ENCODE data around the gene MBD6.

Gene MBD6

DNA sequence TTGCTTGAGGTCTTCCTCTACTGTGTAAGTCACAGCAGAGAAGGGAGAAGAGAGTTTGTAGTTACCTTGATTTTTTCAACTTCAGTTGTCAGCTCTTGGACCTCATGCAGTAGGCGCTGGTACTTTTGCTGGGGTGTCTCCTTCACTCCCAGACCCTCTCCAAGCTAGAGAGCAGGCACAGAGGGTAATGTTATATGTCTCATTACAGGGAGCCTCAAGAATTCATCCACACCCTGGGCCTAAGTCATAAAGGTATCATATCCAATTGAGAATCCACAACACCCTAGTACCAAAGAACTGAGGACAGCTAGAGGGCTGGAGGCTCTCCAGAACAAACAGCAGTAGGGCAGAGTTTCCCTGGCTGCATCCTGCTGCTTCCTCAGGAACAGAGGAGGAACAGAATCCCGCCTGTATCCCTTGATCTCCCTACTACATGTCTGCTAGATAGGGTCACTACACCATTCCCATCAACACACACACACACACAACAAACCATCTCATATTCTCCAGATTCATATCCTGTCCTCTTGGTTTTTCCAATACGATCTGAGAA, 12.4 kb downstream of the MBD6 start:
- no peak overlapping the region for H3K4me3 ChIP-seq (ENCODE audit: low read depth, low read length)
- H4K12ac ChIP-seq (ENCODE audit: low read depth, low read length): no peak overlapping the region
- H4K8ac ChIP-seq (ENCODE audit: low read depth, low read length): no peak overlapping the region
- no CpG with 5 or more reads among the region's 3 CpGs for WGBS (ENCODE audit: extremely low coverage, insufficient coverage, insufficient read length)
- no peak for DNase-seq
- H3K36me3 ChIP-seq (ENCODE audit: control insufficient read depth in 1 of 2, insufficient read depth in 2 of 2, low read length in 2 of 2): peaks cover 46 to 70% of the 10 kb centered on the region in 2 experiments
- no peak overlapping the region for H3K4ac ChIP-seq (ENCODE audit: low read depth, low read length)
- H2BK5ac ChIP-seq (ENCODE audit: low read depth, low read length, poor library complexity): no peak overlapping the region
- H4K91ac ChIP-seq (ENCODE audit: low read depth, low read length): no peak overlapping the region
- H3K79me1 ChIP-seq (ENCODE audit: low read length): no peaks in the 10 kb centered on the region
- no peaks in the 10 kb centered on the region for H3K9me3 ChIP-seq (ENCODE audit: insufficient read depth, low read depth, low read length)
- H2BK120ac ChIP-seq (ENCODE audit: insufficient read depth, low read length, poor library complexity): no peak overlapping the region
- no peak overlapping the region for H2AFZ ChIP-seq (ENCODE audit: insufficient read depth, low read length, poor library complexity)
- H3K79me2 ChIP-seq (ENCODE audit: control insufficient read depth, insufficient read depth, low read length, poor library complexity): no peaks in the 10 kb centered on the region
- no peak overlapping the region for H3K27ac ChIP-seq (ENCODE audit: low read depth, low read length)
- H2BK12ac ChIP-seq (ENCODE audit: low read length): no peak overlapping the region
- no peak overlapping the region for H3K18ac ChIP-seq (ENCODE audit: low read length)
- H3K4me1 ChIP-seq (ENCODE audit: control insufficient read depth in 1 of 2, insufficient read depth in 2 of 2, low read length in 2 of 2): peaks cover 0 to 3% of the 10 kb centered on the region in 2 experiments
- H2AK5ac ChIP-seq (ENCODE audit: low read length): no peak overlapping the region
- H3K4me2 ChIP-seq (ENCODE audit: low read length): no peak overlapping the region
- H3K23ac ChIP-seq (ENCODE audit: low read length): no peak overlapping the region
- H3K9ac ChIP-seq (ENCODE audit: low read length): no peak overlapping the region
- H3K27me3 ChIP-seq (ENCODE audit: insufficient read depth, low read length): no peaks in the 10 kb centered on the region
- no peak overlapping the region for H3K14ac ChIP-seq (ENCODE audit: low read length)

DNA sequence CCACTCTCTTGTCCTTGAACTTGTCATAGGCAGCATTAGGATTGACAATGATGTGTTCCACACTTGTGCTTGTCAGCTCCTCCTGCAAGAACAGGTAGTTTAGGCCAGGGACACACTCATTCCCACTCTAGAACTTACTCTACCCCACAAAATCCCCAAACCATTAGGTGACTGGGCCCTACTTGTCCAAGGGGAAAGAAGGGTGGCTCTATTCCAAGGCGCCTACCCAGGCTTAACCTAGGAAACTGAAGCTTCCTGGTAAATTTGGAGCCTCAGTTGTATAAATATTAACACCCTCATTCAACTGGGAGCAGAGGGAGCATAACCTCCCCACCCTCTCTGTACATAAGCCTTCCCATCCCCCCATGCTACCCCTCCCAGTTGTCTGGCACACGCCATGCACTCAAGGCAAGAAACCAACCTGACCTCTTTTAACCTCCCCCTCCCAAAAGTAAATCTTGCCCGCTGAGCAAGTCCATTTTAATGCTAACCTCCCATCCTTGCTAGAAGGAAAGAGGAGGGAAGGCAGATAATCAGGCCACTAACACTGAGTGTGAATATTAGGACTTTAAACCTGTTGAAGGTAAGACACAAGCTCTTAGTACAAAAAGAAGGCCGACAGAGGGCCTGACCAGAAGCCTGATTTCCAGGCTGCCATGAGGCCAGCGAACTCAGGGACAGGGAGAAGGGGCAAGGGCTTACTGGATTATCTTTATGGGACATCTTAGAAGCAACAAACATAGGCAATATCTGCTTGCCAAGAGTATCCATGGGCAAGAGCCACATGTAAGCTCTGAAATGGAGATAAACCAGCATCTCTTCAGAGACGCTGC, 13.4 kb downstream of the MBD6 start:
- H3K4me3 ChIP-seq (ENCODE audit: low read depth, low read length): no peak overlapping the region
- H3K79me1 ChIP-seq (ENCODE audit: low read length): no peaks in the 10 kb centered on the region
- no peak overlapping the region for H3K9ac ChIP-seq (ENCODE audit: low read length)
- H4K91ac ChIP-seq (ENCODE audit: low read depth, low read length): no peak overlapping the region
- H2BK120ac ChIP-seq (ENCODE audit: insufficient read depth, low read length, poor library complexity): no peak overlapping the region
- no peak overlapping the region for H2AFZ ChIP-seq (ENCODE audit: insufficient read depth, low read length, poor library complexity)
- H2BK12ac ChIP-seq (ENCODE audit: low read length): no peak overlapping the region
- no peak overlapping the region for H3K4ac ChIP-seq (ENCODE audit: low read depth, low read length)
- no peak overlapping the region for H3K14ac ChIP-seq (ENCODE audit: low read length)
- H3K27me3 ChIP-seq (ENCODE audit: insufficient read depth, low read length): no peaks in the 10 kb centered on the region
- H4K8ac ChIP-seq (ENCODE audit: low read depth, low read length): no peak overlapping the region
- H4K12ac ChIP-seq (ENCODE audit: low read depth, low read length): no peak overlapping the region
- H2BK5ac ChIP-seq (ENCODE audit: low read depth, low read length, poor library complexity): no peak overlapping the region
- peaks cover 42 to 65% of the 10 kb centered on the region in 2 experiments for H3K36me3 ChIP-seq (ENCODE audit: control insufficient read depth in 1 of 2, insufficient read depth in 2 of 2, low read length in 2 of 2)
- H3K18ac ChIP-seq (ENCODE audit: low read length): no peak overlapping the region
- no peak overlapping the region for H3K4me2 ChIP-seq (ENCODE audit: low read length)
- no peak overlapping the region for H3K23ac ChIP-seq (ENCODE audit: low read length)
- H2AK5ac ChIP-seq (ENCODE audit: low read length): no peak overlapping the region
- H3K27ac ChIP-seq (ENCODE audit: low read depth, low read length): no peak overlapping the region
- no peaks in the 10 kb centered on the region for H3K79me2 ChIP-seq (ENCODE audit: control insufficient read depth, insufficient read depth, low read length, poor library complexity)
- no CpG with 5 or more reads among the region's 6 CpGs for WGBS (ENCODE audit: extremely low coverage, insufficient coverage, insufficient read length)
- no peaks in the 10 kb centered on the region for H3K4me1 ChIP-seq (ENCODE audit: control insufficient read depth in 1 of 2, insufficient read depth in 2 of 2, low read length in 2 of 2)
- DNase-seq: no peak
- H3K9me3 ChIP-seq (ENCODE audit: insufficient read depth, low read depth, low read length): no peaks in the 10 kb centered on the region

DNA sequence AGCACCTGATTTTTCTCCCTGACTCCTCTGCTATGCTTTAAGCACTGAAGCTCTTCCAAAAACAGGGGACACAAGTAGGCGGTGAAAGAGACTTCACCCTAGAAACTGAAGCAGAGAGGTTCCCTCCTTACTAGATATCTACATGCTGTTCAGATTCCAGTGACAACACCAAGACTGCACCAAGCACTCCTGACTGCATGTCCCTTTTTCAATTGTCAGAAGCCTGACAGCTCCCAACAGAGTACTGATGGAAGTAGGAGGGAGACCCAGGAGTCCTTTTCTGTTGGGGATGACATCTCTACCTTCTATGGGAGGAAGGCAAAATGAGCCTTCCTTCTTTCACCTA, 13.9 kb downstream of the MBD6 start:
- Histone ChIP-seq H3K4ac (ENCODE audit: low read depth, low read length) (no peak overlapping the region), H3K9me3 (ENCODE audit: insufficient read depth, low read depth, low read length) (no peaks in the 10 kb centered on the region), H2AK5ac (ENCODE audit: low read length) (no peak overlapping the region), H3K4me2 (ENCODE audit: low read length) (no peak overlapping the region), H3K18ac (ENCODE audit: low read length) (no peak overlapping the region), H3K23ac (ENCODE audit: low read length) (no peak overlapping the region), H3K27ac (ENCODE audit: low read depth, low read length) (no peak overlapping the region), H3K14ac (ENCODE audit: low read length) (no peak overlapping the region), H4K8ac (ENCODE audit: low read depth, low read length) (no peak overlapping the region), H4K91ac (ENCODE audit: low read depth, low read length) (no peak overlapping the region), H3K4me1 (ENCODE audit: control insufficient read depth in 1 of 2, insufficient read depth in 2 of 2, low read length in 2 of 2) (no peaks in the 10 kb centered on the region), H4K12ac (ENCODE audit: low read depth, low read length) (no peak overlapping the region), H3K79me2 (ENCODE audit: control insufficient read depth, insufficient read depth, low read length, poor library complexity) (no peaks in the 10 kb centered on the region), H2BK120ac (ENCODE audit: insufficient read depth, low read length, poor library complexity) (no peak overlapping the region), H3K4me3 (ENCODE audit: low read depth, low read length) (no peak overlapping the region), H3K36me3 (ENCODE audit: control insufficient read depth in 1 of 2, insufficient read depth in 2 of 2, low read length in 2 of 2) (peaks cover 39 to 64% of the 10 kb centered on the region in 2 experiments), H3K79me1 (ENCODE audit: low read length) (no peaks in the 10 kb centered on the region), H2BK5ac (ENCODE audit: low read depth, low read length, poor library complexity) (no peak overlapping the region), H3K9ac (ENCODE audit: low read length) (no peak overlapping the region), H2AFZ (ENCODE audit: insufficient read depth, low read length, poor library complexity) (no peak overlapping the region), H2BK12ac (ENCODE audit: low read length) (no peak overlapping the region), H3K27me3 (ENCODE audit: insufficient read depth, low read length) (no peaks in the 10 kb centered on the region)
- no CpG with 5 or more reads among the region's 1 CpG for WGBS (ENCODE audit: extremely low coverage, insufficient coverage, insufficient read length)
- no peak for DNase-seq

DNA sequence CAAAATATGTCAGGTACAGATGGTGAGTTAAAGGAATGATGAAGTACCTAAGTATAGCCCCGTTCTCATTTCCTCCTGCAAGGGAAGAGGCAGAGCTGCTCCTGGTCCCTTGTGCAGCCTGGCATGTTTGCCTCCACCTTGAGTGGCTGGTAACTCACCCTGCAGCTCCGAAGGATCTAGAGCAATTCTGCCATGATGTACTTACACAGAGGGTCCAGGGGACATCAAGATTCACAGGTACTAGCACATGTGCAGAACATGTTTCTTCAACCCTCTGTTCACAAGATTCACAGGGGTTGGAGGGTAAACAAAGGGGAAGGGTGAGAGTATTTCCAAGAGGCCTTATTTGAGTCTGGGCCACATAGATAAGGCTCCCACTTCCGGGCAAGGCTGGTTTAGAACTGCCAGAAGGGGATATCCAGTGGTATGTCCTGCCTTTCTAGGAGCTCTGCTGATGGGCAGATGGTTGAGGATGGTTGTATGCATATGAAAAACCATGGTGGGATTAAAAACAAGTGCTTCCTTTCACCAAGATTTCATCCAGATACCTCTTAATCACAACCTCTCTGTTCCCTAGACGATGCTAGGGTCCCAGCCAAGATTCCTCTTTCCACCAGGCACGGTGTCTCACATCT, 16.6 kb downstream of the MBD6 start:
- peaks cover 27 to 50% of the 10 kb centered on the region in 2 experiments for H3K36me3 ChIP-seq (ENCODE audit: control insufficient read depth in 1 of 2, insufficient read depth in 2 of 2, low read length in 2 of 2)
- H3K14ac ChIP-seq (ENCODE audit: low read length): no peak overlapping the region
- no peak overlapping the region for H4K91ac ChIP-seq (ENCODE audit: low read depth, low read length)
- no peak overlapping the region for H3K4me2 ChIP-seq (ENCODE audit: low read length)
- no peak for DNase-seq
- no peak overlapping the region for H3K23ac ChIP-seq (ENCODE audit: low read length)
- no peak overlapping the region for H2BK120ac ChIP-seq (ENCODE audit: insufficient read depth, low read length, poor library complexity)
- H3K79me2 ChIP-seq (ENCODE audit: control insufficient read depth, insufficient read depth, low read length, poor library complexity): no peaks in the 10 kb centered on the region
- H3K4ac ChIP-seq (ENCODE audit: low read depth, low read length): no peak overlapping the region
- H3K79me1 ChIP-seq (ENCODE audit: low read length): no peaks in the 10 kb centered on the region
- H3K27me3 ChIP-seq (ENCODE audit: insufficient read depth, low read length): no peaks in the 10 kb centered on the region
- no peak overlapping the region for H2BK12ac ChIP-seq (ENCODE audit: low read length)
- H4K12ac ChIP-seq (ENCODE audit: low read depth, low read length): no peak overlapping the region
- H2AK5ac ChIP-seq (ENCODE audit: low read length): no peak overlapping the region
- no peaks in the 10 kb centered on the region for H3K4me1 ChIP-seq (ENCODE audit: control insufficient read depth in 1 of 2, insufficient read depth in 2 of 2, low read length in 2 of 2)
- H3K9me3 ChIP-seq (ENCODE audit: insufficient read depth, low read depth, low read length): no peaks in the 10 kb centered on the region
- H3K27ac ChIP-seq (ENCODE audit: low read depth, low read length): no peak overlapping the region
- no peak overlapping the region for H2AFZ ChIP-seq (ENCODE audit: insufficient read depth, low read length, poor library complexity)
- H4K8ac ChIP-seq (ENCODE audit: low read depth, low read length): no peak overlapping the region
- H3K4me3 ChIP-seq (ENCODE audit: low read depth, low read length): no peak overlapping the region
- no peak overlapping the region for H2BK5ac ChIP-seq (ENCODE audit: low read depth, low read length, poor library complexity)
- H3K18ac ChIP-seq (ENCODE audit: low read length): no peak overlapping the region
- H3K9ac ChIP-seq (ENCODE audit: low read length): no peak overlapping the region
- no CpG with 5 or more reads among the region's 5 CpGs for WGBS (ENCODE audit: extremely low coverage, insufficient coverage, insufficient read length)

Measured in trophoblast cell (in vitro differentiated cells and primary cell).